Subcutaneous abdominal adipose tissue (tissue), 5 donors: ENCODE measurements around the gene C22orf23.

Experiments used
- H3K27ac ChIP-seq: one replicate; pipeline ENCODE4 v1.7.0; 2013; ENCODE audit warnings: low read depth, mild to moderate bottlenecking, inconsistent platforms, low read length, moderate library complexity
- H3K27me3 ChIP-seq, 5 donors: one replicate each; pipeline ENCODE4 v1.7.0; 2013; ENCODE audit warnings: low read length in 5 of 5, inconsistent platforms in 1 of 5; ENCODE audit not compliant: control insufficient read depth in 5 of 5, insufficient read depth in 4 of 5
- H3K36me3 ChIP-seq, 5 donors: one replicate each; pipeline ENCODE4 v1.7.0; 2013; ENCODE audit warnings: low read length in 5 of 5; ENCODE audit not compliant: control insufficient read depth in 5 of 5, insufficient read depth in 5 of 5
- H3K4me1 ChIP-seq, 5 donors: one replicate each; pipeline ENCODE4 v1.7.0; 2013; ENCODE audit warnings: low read length in 5 of 5, mild to moderate bottlenecking in 3 of 5, moderate library complexity in 1 of 5; ENCODE audit not compliant: control insufficient read depth in 5 of 5, insufficient read depth in 5 of 5
- H3K4me3 ChIP-seq, 5 donors: one replicate each; pipeline ENCODE4 v1.7.0; 2013; ENCODE audit warnings: low read length in 5 of 5, low read depth in 1 of 5
- H3K9ac ChIP-seq, 5 donors: one replicate each; pipeline ENCODE4 v1.7.0; 2013; ENCODE audit warnings: low read length in 5 of 5, mild to moderate bottlenecking in 4 of 5, moderate library complexity in 3 of 5
- H3K9me3 ChIP-seq, 5 donors: one replicate each; pipeline ENCODE4 v1.7.0; 2013; ENCODE audit warnings: low read length in 5 of 5; ENCODE audit not compliant: control insufficient read depth in 5 of 5
- donor health status: healthy.
- donor health status: healthy.
- donor health status: healthy.
- donor health status: healthy.
- donor health status: healthy.

C22orf23 gene

GRCh38 chr22:37971475-37972434 lies 18.4 kb upstream of the C22orf23 start:
- Histone ChIP-seq H3K4me1 (no peaks in the 10 kb centered on the region), H3K9me3 (no peaks in the 10 kb centered on the region), H3K9ac (no peak overlapping the region), H3K27me3 (no peaks in the 10 kb centered on the region), H3K27ac (no peak overlapping the region), H3K36me3 (peaks cover 0 to 44% (median 29%) of the 10 kb centered on the region in 5 donors), H3K4me3 (no peak overlapping the region)

GRCh38 chr22:37970864-37971263 lies 17.5 kb upstream of the C22orf23 start:
- no peaks in the 10 kb centered on the region for H3K27me3 ChIP-seq
- no peak overlapping the region for H3K4me3 ChIP-seq
- H3K4me1 ChIP-seq: no peaks in the 10 kb centered on the region
- H3K9me3 ChIP-seq: no peaks in the 10 kb centered on the region
- H3K9ac ChIP-seq: no peak overlapping the region
- H3K36me3 ChIP-seq: peaks cover 0 to 48% (median 32%) of the 10 kb centered on the region in 5 donors
- no peak overlapping the region for H3K27ac ChIP-seq

DNA sequence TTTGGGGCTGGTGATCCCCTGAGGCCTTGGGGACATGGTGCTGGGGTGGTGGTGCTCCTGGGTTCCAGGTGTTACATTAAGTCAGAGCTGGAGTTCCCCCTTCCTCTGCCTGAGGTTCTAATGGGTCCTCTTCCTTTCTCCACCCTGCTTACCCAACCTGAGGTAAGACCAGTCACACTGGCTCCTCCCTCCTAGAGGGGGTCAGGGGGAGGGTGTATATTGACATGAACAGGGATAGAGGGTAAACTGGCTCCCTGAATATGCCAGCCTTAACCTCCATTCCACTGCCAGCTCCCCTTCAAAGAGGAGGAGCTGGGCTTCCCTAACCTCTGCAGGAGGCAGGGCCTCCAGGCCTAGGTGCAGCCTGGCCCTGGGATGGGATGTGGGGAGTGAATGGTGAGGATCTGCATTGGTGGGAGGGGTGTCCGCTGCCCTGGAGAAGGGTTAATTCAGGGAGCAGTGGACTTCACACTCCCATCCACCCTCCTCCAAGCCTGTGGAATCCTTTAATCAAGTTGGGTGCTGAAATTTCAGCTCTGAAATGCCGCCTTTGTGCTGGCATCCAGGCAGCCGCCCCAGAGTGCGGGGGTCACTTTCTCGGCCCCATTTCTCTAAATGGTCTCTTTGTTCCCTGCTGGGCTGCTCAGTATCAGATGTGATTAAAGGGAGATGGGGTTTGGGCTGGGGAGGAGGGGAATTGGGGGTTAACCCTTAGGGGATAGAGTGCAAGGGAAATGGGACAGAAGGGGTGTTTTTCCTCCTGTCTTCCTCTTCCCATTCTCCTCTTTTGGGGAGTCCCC lies 15.3 kb upstream of the C22orf23 start:
- Histone ChIP-seq H3K9me3 (no peaks in the 10 kb centered on the region), H3K36me3 (peaks cover 0 to 49% (median 29%) of the 10 kb centered on the region in 5 donors), H3K27me3 (no peaks in the 10 kb centered on the region), H3K27ac (no peak overlapping the region), H3K9ac (no peak overlapping the region), H3K4me1 (no peaks in the 10 kb centered on the region), H3K4me3 (no peak overlapping the region)

DNA sequence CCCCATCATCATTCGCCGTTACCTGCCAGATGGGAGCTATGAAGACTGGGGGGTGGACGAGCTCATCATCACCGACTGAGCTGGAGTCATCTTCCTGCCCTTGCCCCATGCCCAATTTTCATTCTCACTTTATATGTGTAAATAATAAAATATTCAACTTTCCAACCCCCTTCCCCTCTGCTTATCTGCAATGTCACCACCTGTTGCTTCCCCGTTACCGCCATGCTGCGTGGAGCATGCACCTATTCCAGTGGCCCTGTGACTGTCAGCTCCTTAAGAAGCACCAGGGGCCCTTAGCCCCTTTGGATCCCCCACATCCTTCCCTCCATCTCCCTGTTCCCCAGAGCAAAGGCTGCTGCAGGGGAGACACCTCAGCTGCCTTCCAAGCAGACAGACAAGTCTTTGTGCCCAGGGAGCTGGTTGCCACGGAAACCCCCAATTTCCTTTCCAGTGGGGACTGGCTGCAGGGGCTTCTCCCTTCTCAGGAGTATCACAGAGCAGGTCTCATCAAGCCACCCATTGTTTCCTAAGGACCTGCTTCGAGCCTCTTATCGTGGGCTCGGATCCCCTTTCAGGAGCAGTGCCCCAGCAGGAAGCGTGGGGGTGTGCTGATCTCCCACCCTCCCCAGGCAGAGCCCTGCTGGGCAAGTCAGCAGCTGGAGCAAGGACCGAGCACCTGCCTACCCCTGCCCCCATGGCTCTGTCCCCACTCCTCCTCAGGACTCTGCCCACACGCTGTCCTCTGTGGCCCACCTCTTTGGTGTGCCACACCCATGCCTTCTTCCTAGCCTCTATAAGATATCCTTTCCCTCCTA lies 14.4 kb upstream of the C22orf23 start:
- H3K27ac ChIP-seq: no peak overlapping the region

GRCh38 chr22:37967147-37967546 lies 13.7 kb upstream of the C22orf23 start:
- Histone ChIP-seq H3K9ac (no peak overlapping the region), H3K36me3 (peaks cover 0 to 52% (median 35%) of the 10 kb centered on the region in 5 donors), H3K9me3 (no peaks in the 10 kb centered on the region), H3K4me3 (no peak overlapping the region), H3K27me3 (no peaks in the 10 kb centered on the region), H3K27ac (no peak overlapping the region), H3K4me1 (no peaks in the 10 kb centered on the region)

More for the DNA sequence above, 14.4 kb upstream of the C22orf23 start:
- H3K36me3 ChIP-seq: peaks cover 0 to 54% (median 32%) of the 10 kb centered on the region in 5 donors
- H3K4me3 ChIP-seq: no peak overlapping the region
- no peaks in the 10 kb centered on the region for H3K4me1 ChIP-seq
- no peaks in the 10 kb centered on the region for H3K9me3 ChIP-seq
- H3K9ac ChIP-seq: no peak overlapping the region
- no peaks in the 10 kb centered on the region for H3K27me3 ChIP-seq

GRCh38 chr22:37965940-37966664 lies 12.7 kb upstream of the C22orf23 start:
- H3K9me3 ChIP-seq: no peaks in the 10 kb centered on the region
- no peaks in the 10 kb centered on the region for H3K27me3 ChIP-seq
- H3K27ac ChIP-seq: no peak overlapping the region
- H3K9ac ChIP-seq: no peak overlapping the region
- H3K4me1 ChIP-seq: no peaks in the 10 kb centered on the region
- H3K4me3 ChIP-seq: no peak overlapping the region
- peaks cover 0 to 63% (median 44%) of the 10 kb centered on the region in 5 donors for H3K36me3 ChIP-seq

- H3K4me3 ChIP-seq: no peak overlapping the region
- no peaks in the 10 kb centered on the region for H3K9me3 ChIP-seq
- H3K27me3 ChIP-seq: no peaks in the 10 kb centered on the region
- H3K4me1 ChIP-seq: no peaks in the 10 kb centered on the region
- no peak overlapping the region for H3K27ac ChIP-seq
- H3K36me3 ChIP-seq: peaks cover 6 to 72% (median 57%) of the 10 kb centered on the region in 5 donors
- no peak overlapping the region for H3K9ac ChIP-seq
Measured at GRCh38 chr22:37961062-37961461, 7.7 kb upstream of the C22orf23 start.

GRCh38 chr22:37959231-37959825 lies 5.9 kb upstream of the C22orf23 start:
- Histone ChIP-seq H3K4me3 (no peak overlapping the region), H3K36me3 (peaks cover 6 to 68% (median 57%) of the 10 kb centered on the region in 5 donors), H3K27ac (no peak overlapping the region), H3K4me1 (peaks cover 2 to 8% (median 7%) of the 10 kb centered on the region in 5 donors), H3K27me3 (no peaks in the 10 kb centered on the region), H3K9ac (no peak overlapping the region), H3K9me3 (no peaks in the 10 kb centered on the region)

- no peak overlapping the region for H3K9ac ChIP-seq
- no peaks in the 10 kb centered on the region for H3K27me3 ChIP-seq
- H3K36me3 ChIP-seq: peaks cover 6 to 55% (median 51%) of the 10 kb centered on the region in 5 donors
- H3K9me3 ChIP-seq: no peaks in the 10 kb centered on the region
- H3K27ac ChIP-seq: no peak overlapping the region
- H3K4me3 ChIP-seq: no peak overlapping the region
- peaks cover 2 to 26% (median 24%) of the 10 kb centered on the region in 5 donors for H3K4me1 ChIP-seq
Measured at GRCh38 chr22:37957232-37957631, 3.8 kb upstream of the C22orf23 start.
